SK-N-SH treated with all-trans-retinoic acid at 6 μM for 48 hours (cell line): ENCODE data around the gene SNRPD1.
A peak's percentile ranks its signal among the peaks of the same experiment; 100 is the strongest.
"Not testable (repeated sequence)": the region's sequence is repeated elsewhere in the genome, so short reads cannot be mapped to it uniquely, and the experiment has no call there.

ENCODE experiments used
- ATAC-seq: fragments of 200-7000 bp; cut with Tn5 transposase; 3 replicates; pipeline ENCODE4 v1.9.1; 2020; ENCODE audit warnings: mild to moderate bottlenecking, moderate library complexity
- ARNTL ChIP-seq: fragments of 450-650 bp; formaldehyde crosslinking; IDR thresholded peaks from 2 replicates; pipeline ENCODE4 v1.5.0; 2020; ENCODE audit warnings: low read depth, mild to moderate bottlenecking, moderate library complexity, borderline replicate concordance
- BACH2 ChIP-seq: fragments of 250-450 bp; sonication (Bioruptor Pico); IDR thresholded peaks from 2 replicates; pipeline ENCODE4 v1.9.0; 2021; ENCODE audit warnings: mild to moderate bottlenecking, borderline replicate concordance
- CREB5 ChIP-seq: fragments of 250-450 bp; sonication (Bioruptor Pico); IDR thresholded peaks from 2 replicates; pipeline ENCODE4 v1.5.1; 2020; ENCODE audit warnings: low read depth, mild to moderate bottlenecking, moderate library complexity
- CSDC2 ChIP-seq: fragments of 250-450 bp; sonication (Bioruptor Pico); IDR thresholded peaks from 2 replicates; pipeline ENCODE4 v1.5.0; 2020; ENCODE audit warnings: mild to moderate bottlenecking, moderate library complexity
- CSRNP3 ChIP-seq: fragments of 250-450 bp; sonication (Bioruptor Pico); IDR thresholded peaks from 2 replicates; pipeline ENCODE4 v1.5.1; 2021; ENCODE audit warnings: mild to moderate bottlenecking, moderate library complexity
- ESRRG ChIP-seq: fragments of 250-450 bp; sonication (Bioruptor Pico); IDR thresholded peaks from 2 replicates; pipeline ENCODE4 v1.6.1; 2021; ENCODE audit warnings: mild to moderate bottlenecking
- GLIS3 ChIP-seq: fragments of 250-450 bp; sonication (Bioruptor Pico); IDR thresholded peaks from 2 replicates; pipeline ENCODE4 v1.5.0; 2020; ENCODE audit warnings: mild to moderate bottlenecking, moderate library complexity
- ISL1 ChIP-seq: fragments of 250-450 bp; sonication (Bioruptor Pico); IDR thresholded peaks from 2 replicates; pipeline ENCODE4 v2.1.2; 2022; ENCODE audit warnings: mild to moderate bottlenecking, moderate library complexity
- POU6F1 ChIP-seq: fragments of 250-450 bp; sonication (Bioruptor Pico); IDR thresholded peaks from 2 replicates; pipeline ENCODE4 v1.8.0; 2021; ENCODE audit warnings: low read depth, mild to moderate bottlenecking, moderate library complexity, borderline replicate concordance
- RARB ChIP-seq: fragments of 250-450 bp; sonication (Bioruptor Pico); IDR thresholded peaks from 2 replicates; pipeline ENCODE4 v1.8.0; 2021; ENCODE audit warnings: mild to moderate bottlenecking, moderate library complexity
- SNAI2 ChIP-seq: fragments of 250-450 bp; sonication (Bioruptor Pico); IDR thresholded peaks from 2 replicates; pipeline ENCODE4 v1.5.0; 2020; ENCODE audit warnings: mild to moderate bottlenecking, moderate library complexity
- TCF4 ChIP-seq: fragments of 250-450 bp; sonication (Bioruptor Pico); IDR thresholded peaks from 2 replicates; pipeline ENCODE4 v1.8.0; 2021; ENCODE audit warnings: mild to moderate bottlenecking, moderate library complexity, borderline replicate concordance
- TOX ChIP-seq: fragments of 250-450 bp; sonication (Bioruptor Pico); IDR thresholded peaks from 2 replicates; pipeline ENCODE4 v1.8.0; 2021; ENCODE audit warnings: mild to moderate bottlenecking, moderate library complexity, borderline replicate concordance
- TSHZ2 ChIP-seq: fragments of 250-450 bp; sonication (Bioruptor Pico); IDR thresholded peaks from 2 replicates; pipeline ENCODE4 v1.5.0; 2020; ENCODE audit warnings: mild to moderate bottlenecking, moderate library complexity
- ZC3H10 ChIP-seq: fragments of 250-450 bp; sonication (Bioruptor Pico); IDR thresholded peaks from 2 replicates; pipeline ENCODE4 v1.5.1; 2021; ENCODE audit warnings: mild to moderate bottlenecking, moderate library complexity
- ZFP3 ChIP-seq: fragments of 250-450 bp; sonication (Bioruptor Pico); IDR thresholded peaks from 2 replicates; pipeline ENCODE4 v1.5.0; 2020; ENCODE audit warnings: mild to moderate bottlenecking, moderate library complexity
- ZFP30 ChIP-seq: fragments of 450-650 bp; formaldehyde crosslinking; IDR thresholded peaks from 2 replicates; pipeline ENCODE4 v1.5.0; 2022; ENCODE audit warnings: mild to moderate bottlenecking, moderate library complexity
- ZNF70 ChIP-seq: fragments of 450-650 bp; formaldehyde crosslinking; IDR thresholded peaks from 2 replicates; pipeline ENCODE4 v1.5.0; 2020; ENCODE audit warnings: mild to moderate bottlenecking, moderate library complexity
- ZNF8 ChIP-seq: fragments of 450-650 bp; formaldehyde crosslinking; IDR thresholded peaks from 2 replicates; pipeline ENCODE4 v1.5.0; 2020; ENCODE audit warnings: mild to moderate bottlenecking, moderate library complexity

SNRPD1 gene

GRCh38 chr18:21669736-21670285 lies 57.7 kb downstream of the SNRPD1 start:
- peak; percentile 73 for ATAC-seq
- TF ChIP-seq ZFP30 (CRISPR knock-in tag) = no peak
- TF ChIP-seq ZFP3 (CRISPR knock-in tag) = no peak
- no peak for TF ChIP-seq CREB5 (CRISPR knock-in tag)
- TF ChIP-seq TOX (CRISPR knock-in tag) = no peak
- TF ChIP-seq CSDC2 = no peak
- TF ChIP-seq RARB (CRISPR knock-in tag) = no peak
- no peak for TF ChIP-seq ISL1 (CRISPR knock-in tag)
- TF ChIP-seq ARNTL (CRISPR knock-in tag) = no peak
- TF ChIP-seq BACH2 = no peak
- TF ChIP-seq GLIS3 = no peak
- TF ChIP-seq TCF4 (CRISPR knock-in tag) = no peak
- TF ChIP-seq CSRNP3 (CRISPR knock-in tag) = no peak
- no peak for TF ChIP-seq ZNF70 (CRISPR knock-in tag)
- no peak for TF ChIP-seq SNAI2 (CRISPR knock-in tag)
- TF ChIP-seq POU6F1 (CRISPR knock-in tag) = no peak
- no peak for TF ChIP-seq ZNF8
- TF ChIP-seq ZC3H10 (CRISPR knock-in tag) = no peak
- TF ChIP-seq TSHZ2 (CRISPR knock-in tag) = no peak
- no peak for TF ChIP-seq ESRRG (CRISPR knock-in tag)

- peak; percentile 79 for ATAC-seq
Measured at GRCh38 chr18:21672521-21673267, 60.6 kb downstream of the SNRPD1 start.

GRCh38 chr18:21675354-21675753 lies 63.2 kb downstream of the SNRPD1 start:
- ATAC-seq = not testable (repeated sequence)

More at GRCh38 chr18:21672521-21673267, 60.6 kb downstream of the SNRPD1 start:
- TF ChIP-seq ISL1 (CRISPR knock-in tag) (0 out of 2 replicates have a peak, but pooled peaks have one; percentile 26), POU6F1 (CRISPR knock-in tag) (no peak), RARB (CRISPR knock-in tag) (no peak)

GRCh38 chr18:21678859-21679258 lies 66.7 kb downstream of the SNRPD1 start:
- no peak for ATAC-seq
- TF ChIP-seq CSDC2 = no peak
- no peak for TF ChIP-seq CSRNP3 (CRISPR knock-in tag)
- TF ChIP-seq CREB5 (CRISPR knock-in tag) = no peak
- no peak for TF ChIP-seq TSHZ2 (CRISPR knock-in tag)
